HL-60 (cell line): ENCODE data around the gene GPR142.

Experiments used
- DNase-seq, 2 experiments: peaks; one replicate each; pipeline ENCODE4 v3.0.0-alpha.2; 2010 to 2020; ENCODE audit warnings: low read depth in 1 of 2, low spot score in 1 of 2
- H3K27ac ChIP-seq: fragments of 250-450 bp; sonication (Bioruptor Pico); replicated peaks from 2 replicates; pipeline ENCODE4 v1.5.1; 2020; ENCODE audit warnings: mild to moderate bottlenecking, moderate library complexity
- H3K27me3 ChIP-seq: fragments of 250-450 bp; sonication (Bioruptor Pico); 2 replicates; pipeline ENCODE4 v1.5.1; 2021; ENCODE audit warnings: mild to moderate bottlenecking, moderate library complexity; ENCODE audit not compliant: insufficient read depth, poor library complexity, severe bottlenecking
- H3K4me3 ChIP-seq: replicated peaks from 2 replicates; pipeline ENCODE4 v1.5.1; 2011; ENCODE audit warnings: mild to moderate bottlenecking, control low read depth, low read length; ENCODE audit not compliant: insufficient read depth
- CTCF ChIP-seq: IDR thresholded peaks from one replicate; pipeline ENCODE4 v1.5.1; 2011; ENCODE audit warnings: low read length, control low read depth, inconsistent platforms; ENCODE audit not compliant: insufficient read depth
- GABPA ChIP-seq: IDR thresholded peaks from 2 replicates; pipeline ENCODE4 v1.6.1; 2012; ENCODE audit warnings: low read depth
- POLR2AphosphoS5 ChIP-seq: IDR thresholded peaks from 2 replicates; pipeline ENCODE4 v1.6.1; 2012; ENCODE audit warnings: low read depth
- REST ChIP-seq: IDR thresholded peaks from 2 replicates; pipeline ENCODE4 v1.6.1; 2012; ENCODE audit warnings: low read depth; ENCODE audit not compliant: insufficient replicate concordance
- SPI1 ChIP-seq: IDR thresholded peaks from 2 replicates; pipeline ENCODE4 v1.6.1; 2012; ENCODE audit warnings: low read depth, mild to moderate bottlenecking, borderline replicate concordance

The GPR142 gene

GRCh38 chr17:74351552-74352210, 15.6 kb upstream of the GPR142 start:
- TF ChIP-seq POLR2AphosphoS5 (no peak), REST (no peak), CTCF (no peak), SPI1 (no peak), GABPA (no peak)
- peak in 1 of 2 experiments; percentile 16 for DNase-seq
- peaks cover 57% of the 10 kb centered on the region for H3K27me3 ChIP-seq
- H3K27ac ChIP-seq: no peak overlapping the region
- H3K4me3 ChIP-seq: no peak overlapping the region

- TF ChIP-seq SPI1 (no peak), CTCF (no peak), POLR2AphosphoS5 (no peak), GABPA (no peak), REST (no peak)
- no peak for DNase-seq
- H3K4me3 ChIP-seq: no peak overlapping the region
- peaks cover 62% of the 10 kb centered on the region for H3K27me3 ChIP-seq
- no peak overlapping the region for H3K27ac ChIP-seq
Measured at GRCh38 chr17:74353446-74354060, 13.8 kb upstream of the GPR142 start.

- TF ChIP-seq POLR2AphosphoS5 (no peak), CTCF (peak; percentile 99), GABPA (no peak)
- no peak overlapping the region for H3K27ac ChIP-seq
- DNase-seq: peak; percentile 64 to 77
- H3K27me3 ChIP-seq: peaks cover 63% of the 10 kb centered on the region
- H3K4me3 ChIP-seq: no peak overlapping the region
Measured at GRCh38 chr17:74354123-74354522, 13.2 kb upstream of the GPR142 start.
